ENCODE measurements around the gene RGS12. TPM values are rescaled to one million over a fixed set of nuclear protein-coding genes. Genes with fewer than 3 reads are reported as not detected.

Gene RGS12
- total and polyA plus RNA-seq, 2 experiments from 2014 or later: 8.0 to 19.0 TPM

DNA sequence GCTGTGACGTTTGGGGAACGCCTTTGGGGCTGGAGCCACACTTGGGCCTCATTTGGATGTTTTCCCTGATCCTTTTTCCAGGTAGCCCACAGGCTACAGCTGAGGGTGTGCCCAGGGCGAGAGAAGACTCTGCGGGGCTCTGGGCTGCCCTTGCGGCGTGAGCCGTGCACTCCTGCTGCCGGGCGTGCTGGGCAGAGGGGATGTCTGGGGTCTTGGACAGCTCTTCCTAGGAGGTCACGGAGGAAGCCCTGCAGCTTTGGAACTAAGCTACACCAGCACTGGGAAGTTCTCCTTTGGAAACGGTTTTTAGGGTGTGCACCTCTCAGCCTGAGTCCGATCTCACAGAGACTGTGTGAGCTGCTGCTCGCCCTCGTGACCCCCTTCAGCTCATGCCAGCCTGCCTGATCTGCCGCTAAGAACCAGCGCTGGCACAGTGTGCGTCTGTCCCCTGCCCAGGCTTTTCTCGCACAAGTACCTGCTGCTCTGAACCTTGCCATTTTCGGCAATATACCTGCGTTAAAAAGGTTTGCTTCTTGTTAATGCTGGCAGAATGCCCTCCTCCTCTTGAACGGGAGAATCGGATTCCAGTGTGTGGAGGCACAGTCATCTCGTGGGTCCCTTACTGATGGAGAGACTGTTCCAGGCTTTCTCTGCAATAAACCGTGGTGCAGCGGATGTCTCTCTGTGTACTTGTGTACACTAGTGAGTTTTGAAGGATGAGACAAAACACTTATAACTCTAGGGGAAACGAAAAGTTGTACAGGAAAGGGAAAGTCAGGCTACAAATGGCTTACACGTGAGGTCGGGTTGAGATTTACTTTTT is 29.6 kb upstream of the RGS12 start (continued):
- TF ChIP-seq EZH2phosphoT487 (IDR thresholded peaks at IDR 0.05; ENCODE audit: unreplicated experiment) (no peak), JUNB (IDR thresholded peaks at IDR 0.05; ENCODE audit: unreplicated experiment) (no peak), ZNF114 (CRISPR knock-in tag; IDR thresholded peaks at IDR 0.05) (no peak), POLR2AphosphoS5 (IDR thresholded peaks at IDR 0.05; ENCODE audit: low read depth) (no peak), NANOG (IDR thresholded peaks at IDR 0.05; ENCODE audit: borderline replicate concordance) (no peak), CREB1 (CRISPR knock-in tag; IDR thresholded peaks at IDR 0.05; ENCODE audit: low read depth) (no peak)
- TF ChIP-seq, protein P1, sequence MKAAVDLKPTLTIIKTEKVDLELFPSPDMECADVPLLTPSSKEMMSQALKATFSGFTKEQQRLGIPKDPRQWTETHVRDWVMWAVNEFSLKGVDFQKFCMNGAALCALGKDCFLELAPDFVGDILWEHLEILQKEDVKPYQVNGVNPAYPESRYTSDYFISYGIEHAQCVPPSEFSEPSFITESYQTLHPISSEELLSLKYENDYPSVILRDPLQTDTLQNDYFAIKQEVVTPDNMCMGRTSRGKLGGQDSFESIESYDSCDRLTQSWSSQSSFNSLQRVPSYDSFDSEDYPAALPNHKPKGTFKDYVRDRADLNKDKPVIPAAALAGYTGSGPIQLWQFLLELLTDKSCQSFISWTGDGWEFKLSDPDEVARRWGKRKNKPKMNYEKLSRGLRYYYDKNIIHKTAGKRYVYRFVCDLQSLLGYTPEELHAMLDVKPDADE (IDR thresholded peaks at IDR 0.05): no peak

DNA sequence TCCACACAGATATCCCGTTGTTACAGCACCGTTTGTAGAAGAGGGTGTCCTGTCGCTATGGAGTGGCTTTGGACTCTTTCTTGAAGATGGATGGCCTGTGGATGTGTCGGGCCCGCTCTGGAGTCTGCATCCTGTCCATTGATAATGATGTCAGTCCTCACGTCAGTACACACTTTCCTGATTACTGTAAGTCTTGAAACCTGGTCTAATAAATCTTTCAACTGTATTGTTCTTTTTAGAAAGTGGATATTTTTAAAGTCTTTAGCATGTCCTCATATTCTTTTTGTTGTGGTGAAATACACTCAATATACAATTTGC is 29.0 kb upstream of the RGS12 start:
- Histone ChIP-seq H3F3A (replicated peaks; ENCODE audit: low read depth) (no peaks in the 10 kb centered on the region), H2AFZ (no peak overlapping the region), H3K36me3 (ENCODE audit: insufficient read depth) (no peaks in the 10 kb centered on the region), H3K9me2 (ENCODE audit: insufficient read depth) (no peaks in the 10 kb centered on the region), H4K20me1 (replicated peaks; ENCODE audit: insufficient read depth) (no peaks in the 10 kb centered on the region), H3K4me1 (ENCODE audit: insufficient read depth) (no peaks in the 10 kb centered on the region), H3K79me2 (replicated peaks; ENCODE audit: insufficient read depth) (no peaks in the 10 kb centered on the region), H3K27ac (ENCODE audit: low read depth) (no peak overlapping the region), H3K27me3 (ENCODE audit: insufficient read depth) (no peaks in the 10 kb centered on the region), H3K4me2 (no peak overlapping the region), H3K4me3 (no peak overlapping the region)
- ATAC-seq (no peak), DNase-seq (ENCODE audit: low spot score) (no peak)
- Mint-ChIP-seq H3K4me1 (peaks cover 4% of the 10 kb centered on the region; the same call in 2 of the 3 replicates), H3K27me3 (ENCODE audit: insufficient read depth, low read depth, poor library complexity) (peaks cover 4% of the 10 kb centered on the region), H3K36me3 (ENCODE audit: low read depth) (no peaks in the 10 kb centered on the region), H3K27ac (no peak overlapping the region), H3K4me3 (no peak overlapping the region), H3K9me3 (no peaks in the 10 kb centered on the region)
- TF ChIP-seq POLR2AphosphoS5 (IDR thresholded peaks at IDR 0.05; ENCODE audit: low read depth) (no peak), ZNF331 (CRISPR knock-in tag; IDR thresholded peaks at IDR 0.05; ENCODE audit: low read depth) (no peak), CREB1 (CRISPR knock-in tag; IDR thresholded peaks at IDR 0.05; ENCODE audit: low read depth) (no peak), STAT1 (IDR thresholded peaks at IDR 0.05; ENCODE audit: unreplicated experiment) (no peak)
- TF ChIP-seq, protein P2, sequence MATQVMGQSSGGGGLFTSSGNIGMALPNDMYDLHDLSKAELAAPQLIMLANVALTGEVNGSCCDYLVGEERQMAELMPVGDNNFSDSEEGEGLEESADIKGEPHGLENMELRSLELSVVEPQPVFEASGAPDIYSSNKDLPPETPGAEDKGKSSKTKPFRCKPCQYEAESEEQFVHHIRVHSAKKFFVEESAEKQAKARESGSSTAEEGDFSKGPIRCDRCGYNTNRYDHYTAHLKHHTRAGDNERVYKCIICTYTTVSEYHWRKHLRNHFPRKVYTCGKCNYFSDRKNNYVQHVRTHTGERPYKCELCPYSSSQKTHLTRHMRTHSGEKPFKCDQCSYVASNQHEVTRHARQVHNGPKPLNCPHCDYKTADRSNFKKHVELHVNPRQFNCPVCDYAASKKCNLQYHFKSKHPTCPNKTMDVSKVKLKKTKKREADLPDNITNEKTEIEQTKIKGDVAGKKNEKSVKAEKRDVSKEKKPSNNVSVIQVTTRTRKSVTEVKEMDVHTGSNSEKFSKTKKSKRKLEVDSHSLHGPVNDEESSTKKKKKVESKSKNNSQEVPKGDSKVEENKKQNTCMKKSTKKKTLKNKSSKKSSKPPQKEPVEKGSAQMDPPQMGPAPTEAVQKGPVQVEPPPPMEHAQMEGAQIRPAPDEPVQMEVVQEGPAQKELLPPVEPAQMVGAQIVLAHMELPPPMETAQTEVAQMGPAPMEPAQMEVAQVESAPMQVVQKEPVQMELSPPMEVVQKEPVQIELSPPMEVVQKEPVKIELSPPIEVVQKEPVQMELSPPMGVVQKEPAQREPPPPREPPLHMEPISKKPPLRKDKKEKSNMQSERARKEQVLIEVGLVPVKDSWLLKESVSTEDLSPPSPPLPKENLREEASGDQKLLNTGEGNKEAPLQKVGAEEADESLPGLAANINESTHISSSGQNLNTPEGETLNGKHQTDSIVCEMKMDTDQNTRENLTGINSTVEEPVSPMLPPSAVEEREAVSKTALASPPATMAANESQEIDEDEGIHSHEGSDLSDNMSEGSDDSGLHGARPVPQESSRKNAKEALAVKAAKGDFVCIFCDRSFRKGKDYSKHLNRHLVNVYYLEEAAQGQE (IDR thresholded peaks at IDR 0.05; ENCODE audit: unreplicated experiment): no peak
- TF ChIP-seq, protein P3, sequence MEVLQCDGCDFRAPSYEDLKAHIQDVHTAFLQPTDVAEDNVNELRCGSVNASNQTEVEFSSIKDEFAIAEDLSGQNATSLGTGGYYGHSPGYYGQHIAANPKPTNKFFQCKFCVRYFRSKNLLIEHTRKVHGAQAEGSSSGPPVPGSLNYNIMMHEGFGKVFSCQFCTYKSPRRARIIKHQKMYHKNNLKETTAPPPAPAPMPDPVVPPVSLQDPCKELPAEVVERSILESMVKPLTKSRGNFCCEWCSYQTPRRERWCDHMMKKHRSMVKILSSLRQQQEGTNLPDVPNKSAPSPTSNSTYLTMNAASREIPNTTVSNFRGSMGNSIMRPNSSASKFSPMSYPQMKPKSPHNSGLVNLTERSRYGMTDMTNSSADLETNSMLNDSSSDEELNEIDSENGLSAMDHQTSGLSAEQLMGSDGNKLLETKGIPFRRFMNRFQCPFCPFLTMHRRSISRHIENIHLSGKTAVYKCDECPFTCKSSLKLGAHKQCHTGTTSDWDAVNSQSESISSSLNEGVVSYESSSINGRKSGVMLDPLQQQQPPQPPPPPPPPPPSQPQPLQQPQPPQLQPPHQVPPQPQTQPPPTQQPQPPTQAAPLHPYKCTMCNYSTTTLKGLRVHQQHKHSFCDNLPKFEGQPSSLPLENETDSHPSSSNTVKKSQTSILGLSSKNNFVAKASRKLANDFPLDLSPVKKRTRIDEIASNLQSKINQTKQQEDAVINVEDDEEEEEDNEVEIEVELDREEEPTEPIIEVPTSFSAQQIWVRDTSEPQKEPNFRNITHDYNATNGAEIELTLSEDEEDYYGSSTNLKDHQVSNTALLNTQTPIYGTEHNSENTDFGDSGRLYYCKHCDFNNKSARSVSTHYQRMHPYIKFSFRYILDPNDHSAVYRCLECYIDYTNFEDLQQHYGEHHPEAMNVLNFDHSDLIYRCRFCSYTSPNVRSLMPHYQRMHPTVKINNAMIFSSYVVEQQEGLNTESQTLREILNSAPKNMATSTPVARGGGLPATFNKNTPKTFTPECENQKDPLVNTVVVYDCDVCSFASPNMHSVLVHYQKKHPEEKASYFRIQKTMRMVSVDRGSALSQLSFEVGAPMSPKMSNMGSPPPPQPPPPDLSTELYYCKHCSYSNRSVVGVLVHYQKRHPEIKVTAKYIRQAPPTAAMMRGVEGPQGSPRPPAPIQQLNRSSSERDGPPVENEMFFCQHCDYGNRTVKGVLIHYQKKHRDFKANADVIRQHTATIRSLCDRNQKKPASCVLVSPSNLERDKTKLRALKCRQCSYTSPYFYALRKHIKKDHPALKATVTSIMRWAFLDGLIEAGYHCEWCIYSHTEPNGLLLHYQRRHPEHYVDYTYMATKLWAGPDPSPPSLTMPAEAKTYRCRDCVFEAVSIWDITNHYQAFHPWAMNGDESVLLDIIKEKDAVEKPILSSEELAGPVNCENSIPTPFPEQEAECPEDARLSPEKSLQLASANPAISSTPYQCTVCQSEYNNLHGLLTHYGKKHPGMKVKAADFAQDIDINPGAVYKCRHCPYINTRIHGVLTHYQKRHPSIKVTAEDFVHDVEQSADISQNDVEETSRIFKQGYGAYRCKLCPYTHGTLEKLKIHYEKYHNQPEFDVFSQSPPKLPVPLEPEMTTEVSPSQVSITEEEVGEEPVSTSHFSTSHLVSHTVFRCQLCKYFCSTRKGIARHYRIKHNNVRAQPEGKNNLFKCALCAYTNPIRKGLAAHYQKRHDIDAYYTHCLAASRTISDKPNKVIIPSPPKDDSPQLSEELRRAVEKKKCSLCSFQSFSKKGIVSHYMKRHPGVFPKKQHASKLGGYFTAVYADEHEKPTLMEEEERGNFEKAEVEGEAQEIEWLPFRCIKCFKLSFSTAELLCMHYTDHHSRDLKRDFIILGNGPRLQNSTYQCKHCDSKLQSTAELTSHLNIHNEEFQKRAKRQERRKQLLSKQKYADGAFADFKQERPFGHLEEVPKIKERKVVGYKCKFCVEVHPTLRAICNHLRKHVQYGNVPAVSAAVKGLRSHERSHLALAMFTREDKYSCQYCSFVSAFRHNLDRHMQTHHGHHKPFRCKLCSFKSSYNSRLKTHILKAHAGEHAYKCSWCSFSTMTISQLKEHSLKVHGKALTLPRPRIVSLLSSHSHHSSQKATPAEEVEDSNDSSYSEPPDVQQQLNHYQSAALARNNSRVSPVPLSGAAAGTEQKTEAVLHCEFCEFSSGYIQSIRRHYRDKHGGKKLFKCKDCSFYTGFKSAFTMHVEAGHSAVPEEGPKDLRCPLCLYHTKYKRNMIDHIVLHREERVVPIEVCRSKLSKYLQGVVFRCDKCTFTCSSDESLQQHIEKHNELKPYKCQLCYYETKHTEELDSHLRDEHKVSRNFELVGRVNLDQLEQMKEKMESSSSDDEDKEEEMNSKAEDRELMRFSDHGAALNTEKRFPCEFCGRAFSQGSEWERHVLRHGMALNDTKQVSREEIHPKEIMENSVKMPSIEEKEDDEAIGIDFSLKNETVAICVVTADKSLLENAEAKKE (CRISPR knock-in tag; IDR thresholded peaks at IDR 0.05): no peak
- TF ChIP-seq, protein P1 (IDR thresholded peaks at IDR 0.05): no peak

All from GM23338 (cell line).